ENCODE results near the gene SLIT1.

Gene SLIT1

GRCh38 chr10:96982149-96982930 is 203.4 kb downstream of the SLIT1 start:
- ChIA-PET CTCF (no interaction called here), POLR2A (no interaction called here)
- DNase-seq (ENCODE audit: extremely low spot score) = no peak
- TF ChIP-seq FOXM1 (IDR thresholded peaks at IDR 0.05; ENCODE audit: borderline replicate concordance) (no peak), ELF4 (IDR thresholded peaks at IDR 0.05) (no peak), BHLHE40 (IDR thresholded peaks at IDR 0.05; ENCODE audit: borderline replicate concordance) (no peak), SUZ12 (IDR thresholded peaks at IDR 0.05) (no peak)

GRCh38 chr10:96978621-96979154 is 207.1 kb downstream of the SLIT1 start:
- POLR2A ChIA-PET = interaction anchor here (1.2 kb wide), 1 partner anchor 9 kb away, joined by 5 read pairs; no protein-coding TSS in a partner anchor
- no peak for TF ChIP-seq ZNF384 (IDR thresholded peaks at IDR 0.05)
- TF ChIP-seq FOXK2 (IDR thresholded peaks at IDR 0.05) = no peak
- no peak for TF ChIP-seq SUZ12 (IDR thresholded peaks at IDR 0.05)
- no peak for TF ChIP-seq L3MBTL2 (conservative IDR thresholded peaks at IDR 0.05)
- no peak for TF ChIP-seq BHLHE40 (IDR thresholded peaks at IDR 0.05; ENCODE audit: borderline replicate concordance)
- no peak for TF ChIP-seq FOXM1 (IDR thresholded peaks at IDR 0.05; ENCODE audit: borderline replicate concordance)
- TF ChIP-seq PKNOX1 (IDR thresholded peaks at IDR 0.05) = no peak
- no peak for TF ChIP-seq ARNT (IDR thresholded peaks at IDR 0.05)
- no peak for TF ChIP-seq ELF4 (IDR thresholded peaks at IDR 0.05)
- no peak for TF ChIP-seq CTBP1 (IDR thresholded peaks at IDR 0.05; ENCODE audit: borderline replicate concordance)
- no peak for TF ChIP-seq SP1 (IDR thresholded peaks at IDR 0.05)
- TF ChIP-seq LEF1 (IDR thresholded peaks at IDR 0.05; ENCODE audit: borderline replicate concordance) = no peak
- no peak for TF ChIP-seq FOXA1 (IDR thresholded peaks at IDR 0.05)
- TF ChIP-seq HDGF (IDR thresholded peaks at IDR 0.05; ENCODE audit: borderline replicate concordance) = no peak
- no peak for TF ChIP-seq TARDBP (IDR thresholded peaks at IDR 0.05)
- no peak for TF ChIP-seq NFRKB (IDR thresholded peaks at IDR 0.05)
- DNase-seq (ENCODE audit: extremely low spot score) = no peak
- CTCF ChIA-PET = interaction anchor here (0.6 kb wide), 1 partner anchor 67 kb away, joined by 3 read pairs; no protein-coding TSS in a partner anchor

- TF ChIP-seq NFRKB (IDR thresholded peaks at IDR 0.05) (no peak), TARDBP (IDR thresholded peaks at IDR 0.05) (no peak), LEF1 (IDR thresholded peaks at IDR 0.05; ENCODE audit: borderline replicate concordance) (no peak), FOXK2 (IDR thresholded peaks at IDR 0.05) (no peak), ARNT (IDR thresholded peaks at IDR 0.05) (no peak), PKNOX1 (IDR thresholded peaks at IDR 0.05) (no peak), FOXM1 (IDR thresholded peaks at IDR 0.05; ENCODE audit: borderline replicate concordance) (no peak), L3MBTL2 (conservative IDR thresholded peaks at IDR 0.05) (no peak), ELF4 (IDR thresholded peaks at IDR 0.05) (no peak), SUZ12 (IDR thresholded peaks at IDR 0.05) (no peak), BHLHE40 (IDR thresholded peaks at IDR 0.05; ENCODE audit: borderline replicate concordance) (no peak), CTBP1 (IDR thresholded peaks at IDR 0.05; ENCODE audit: borderline replicate concordance) (no peak), ZNF384 (IDR thresholded peaks at IDR 0.05) (no peak), HDGF (IDR thresholded peaks at IDR 0.05; ENCODE audit: borderline replicate concordance) (no peak)
- no peak for DNase-seq (ENCODE audit: extremely low spot score)
- POLR2A ChIA-PET = no interaction called here
- CTCF ChIA-PET = no interaction called here
Measured at GRCh38 chr10:96975136-96975535, 210.6 kb downstream of the SLIT1 start.

- TF ChIP-seq FOXK2 (IDR thresholded peaks at IDR 0.05) (no peak), LEF1 (IDR thresholded peaks at IDR 0.05; ENCODE audit: borderline replicate concordance) (no peak)
- DNase-seq (ENCODE audit: extremely low spot score) = no peak
- POLR2A ChIA-PET = interaction anchor here (0.6 kb wide), 1 partner anchor 47 kb away, joined by 3 read pairs; no protein-coding TSS in a partner anchor
- CTCF ChIA-PET = interaction anchor here (0.6 kb wide), 1 partner anchor 305 kb away, joined by 5 read pairs; no protein-coding TSS in a partner anchor
Measured at GRCh38 chr10:96973809-96974747, 211.7 kb downstream of the SLIT1 start.

- TF ChIP-seq FOXK2 (IDR thresholded peaks at IDR 0.05) = no peak
- TF ChIP-seq SP1 (IDR thresholded peaks at IDR 0.05) = no peak
- no peak for TF ChIP-seq L3MBTL2 (conservative IDR thresholded peaks at IDR 0.05)
- TF ChIP-seq ARNT (IDR thresholded peaks at IDR 0.05) = no peak
- no peak for TF ChIP-seq CTBP1 (IDR thresholded peaks at IDR 0.05; ENCODE audit: borderline replicate concordance)
- no peak for TF ChIP-seq TARDBP (IDR thresholded peaks at IDR 0.05)
- TF ChIP-seq LEF1 (IDR thresholded peaks at IDR 0.05; ENCODE audit: borderline replicate concordance) = no peak
- TF ChIP-seq PKNOX1 (IDR thresholded peaks at IDR 0.05) = no peak
- no peak for TF ChIP-seq SUZ12 (IDR thresholded peaks at IDR 0.05)
- TF ChIP-seq FOXA1 (IDR thresholded peaks at IDR 0.05) = no peak
- no peak for TF ChIP-seq FOXM1 (IDR thresholded peaks at IDR 0.05; ENCODE audit: borderline replicate concordance)
- no peak for TF ChIP-seq NFRKB (IDR thresholded peaks at IDR 0.05)
- TF ChIP-seq BHLHE40 (IDR thresholded peaks at IDR 0.05; ENCODE audit: borderline replicate concordance) = no peak
- TF ChIP-seq ELF4 (IDR thresholded peaks at IDR 0.05) = no peak
- TF ChIP-seq ZNF384 (IDR thresholded peaks at IDR 0.05) = no peak
- POLR2A ChIA-PET = no interaction called here
- no peak for DNase-seq (ENCODE audit: extremely low spot score)
- CTCF ChIA-PET = no interaction called here
Measured at GRCh38 chr10:96972264-96972663, 213.5 kb downstream of the SLIT1 start.
